Stimulated activated CD8-positive, alpha-beta memory T cell treated with anti-CD3 and anti-CD28 coated beads, Interleukin-2, amount 100 ng/mL, for 1 hour (primary cell): ENCODE results near the gene RASD1.
"Not testable (repeated sequence)": the region's sequence is repeated elsewhere in the genome, so short reads cannot be mapped to it uniquely, and the experiment has no call there.

Experiments
- DNase-seq, 2 donors: peaks; one replicate each; pipeline ENCODE4 v3.0.0-alpha.2; 2020; ENCODE audit warnings: low read depth in 2 of 2

RASD1 gene

DNA sequence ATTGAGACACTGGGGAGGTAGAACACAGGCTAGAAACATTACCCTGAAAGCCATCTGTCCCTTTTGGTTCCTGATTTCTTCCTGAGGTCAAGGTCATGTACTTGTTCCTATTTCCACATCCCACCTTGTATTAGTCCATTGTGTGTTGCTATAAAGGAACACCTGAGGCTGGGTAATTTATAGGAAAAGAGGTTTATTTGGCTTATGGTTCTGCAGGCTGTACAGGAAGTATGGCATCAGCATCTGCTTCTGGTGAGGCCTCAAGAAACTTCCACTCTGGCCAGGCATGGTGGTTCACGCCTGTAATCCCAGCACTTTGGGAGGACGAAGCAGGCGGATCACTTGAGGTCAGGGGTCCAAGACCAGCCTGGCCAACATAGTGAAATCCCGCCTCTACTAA lies 26.8 kb downstream of the RASD1 start:
- no peak for DNase-seq

DNA sequence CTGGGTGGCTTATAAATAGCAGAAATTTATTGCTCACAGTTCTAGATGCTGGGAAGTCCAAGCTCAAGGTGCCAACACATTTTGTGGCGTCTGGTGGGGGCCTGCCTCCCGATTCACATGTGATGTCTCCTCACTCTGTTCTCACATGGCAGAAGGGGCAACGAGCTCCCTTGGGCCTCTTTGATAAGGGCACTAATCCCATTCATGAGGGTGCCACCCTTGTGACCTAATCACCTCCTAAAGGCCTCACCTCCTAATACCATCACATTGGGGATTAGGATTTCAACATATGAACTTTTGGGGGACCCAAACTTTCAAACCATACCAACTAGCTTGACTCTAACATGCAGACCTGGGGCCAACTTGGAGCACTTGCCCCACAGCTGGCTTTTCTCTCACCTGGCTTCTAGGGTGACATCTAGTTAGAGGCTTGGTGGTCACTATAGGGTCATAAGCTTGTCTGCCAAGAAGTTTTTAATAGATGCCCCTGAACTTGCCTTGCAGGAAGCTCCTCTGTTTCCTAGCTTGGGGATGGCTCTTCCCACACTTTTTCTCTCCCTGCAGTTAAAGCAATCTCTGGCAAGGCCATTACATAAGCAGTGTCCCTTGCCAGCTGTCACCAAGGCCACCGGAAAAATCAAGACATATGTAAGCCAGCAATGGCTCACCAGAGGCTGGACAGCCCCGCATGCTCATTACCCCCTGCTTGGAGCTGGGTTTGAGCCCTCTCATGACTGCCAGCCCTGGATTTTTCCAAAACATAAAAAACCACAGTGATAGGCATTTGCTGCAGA lies 27.8 kb downstream of the RASD1 start:
- DNase-seq, result no peak

DNA sequence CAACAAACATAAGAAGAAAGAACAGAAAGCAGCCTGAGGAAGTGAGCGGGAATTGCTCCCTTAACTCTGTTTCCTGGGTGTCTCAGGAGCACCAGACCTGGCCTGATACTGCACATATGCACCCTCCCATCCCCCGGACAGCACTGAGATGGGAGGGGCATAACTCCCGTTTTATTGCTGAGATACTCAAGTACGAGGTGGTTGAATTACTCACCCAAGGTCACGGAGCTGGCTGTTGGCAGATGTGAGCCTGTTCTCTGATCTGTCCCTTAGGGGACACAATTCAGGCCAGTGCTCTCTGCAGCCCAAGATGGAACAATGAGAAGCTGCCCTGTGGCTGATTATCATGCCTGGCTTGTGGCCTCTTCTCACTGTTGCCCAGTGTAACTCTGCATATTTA lies 28.5 kb downstream of the RASD1 start:
- DNase-seq, result no peak

DNA sequence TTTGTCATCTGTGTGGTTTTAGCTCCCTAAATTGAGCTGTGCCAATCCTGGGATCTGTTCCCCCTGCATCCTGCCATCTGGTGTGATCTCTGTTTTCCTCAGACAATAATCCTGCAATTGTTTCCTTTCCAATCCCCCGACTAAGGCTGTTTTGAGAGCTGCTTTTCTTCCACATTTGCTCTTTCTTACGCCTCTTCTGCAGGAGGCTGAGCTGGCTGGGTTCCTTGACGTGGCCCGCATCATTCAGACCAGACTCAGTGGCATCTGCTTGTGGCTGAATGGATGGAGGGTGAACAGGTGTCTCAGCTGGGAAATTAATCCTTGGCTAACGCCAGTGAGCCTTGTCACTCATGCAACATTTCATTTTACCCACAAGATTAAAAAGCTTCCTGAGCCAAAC lies 29.2 kb downstream of the RASD1 start:
- no peak for DNase-seq

DNA sequence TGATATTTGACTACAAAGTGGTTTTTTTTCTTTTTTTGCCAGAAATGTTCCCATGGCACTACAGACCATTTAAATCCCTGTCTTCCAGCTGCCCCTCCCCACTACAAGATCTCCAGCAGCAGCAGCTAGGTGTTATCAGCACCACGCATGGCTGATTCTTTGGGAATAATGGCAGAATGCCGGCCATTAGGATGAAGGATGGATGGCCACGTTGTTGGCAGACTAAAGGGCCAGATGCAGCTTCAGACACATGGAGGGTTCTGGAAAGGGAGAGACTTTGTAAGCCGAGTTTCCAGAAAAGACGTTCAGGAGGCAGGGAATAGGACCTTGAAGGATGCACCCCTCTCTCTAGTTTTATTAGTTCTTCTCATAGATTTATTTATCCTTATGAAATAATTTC lies 29.7 kb downstream of the RASD1 start:
- DNase-seq, result no peak

DNA sequence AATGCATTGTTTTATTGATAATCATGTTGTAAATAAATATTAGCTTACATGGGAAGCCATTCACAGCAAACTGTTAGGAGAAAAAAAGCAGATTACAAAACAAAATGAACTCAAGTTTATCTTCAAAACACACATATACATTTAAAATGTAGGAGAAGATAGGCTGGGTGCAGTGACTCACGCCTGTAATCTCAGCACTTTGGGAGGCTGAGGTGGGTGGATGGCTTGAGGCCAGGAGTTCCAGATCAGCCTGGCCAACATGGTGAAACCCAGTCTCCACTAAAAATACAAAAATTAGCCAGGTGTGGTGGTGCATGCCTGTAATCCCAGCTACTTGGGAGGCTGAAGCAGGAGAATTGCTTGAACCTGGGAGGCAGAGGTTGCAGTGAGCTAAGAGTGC lies 30.3 kb downstream of the RASD1 start:
- not testable (repeated sequence) for DNase-seq

DNA sequence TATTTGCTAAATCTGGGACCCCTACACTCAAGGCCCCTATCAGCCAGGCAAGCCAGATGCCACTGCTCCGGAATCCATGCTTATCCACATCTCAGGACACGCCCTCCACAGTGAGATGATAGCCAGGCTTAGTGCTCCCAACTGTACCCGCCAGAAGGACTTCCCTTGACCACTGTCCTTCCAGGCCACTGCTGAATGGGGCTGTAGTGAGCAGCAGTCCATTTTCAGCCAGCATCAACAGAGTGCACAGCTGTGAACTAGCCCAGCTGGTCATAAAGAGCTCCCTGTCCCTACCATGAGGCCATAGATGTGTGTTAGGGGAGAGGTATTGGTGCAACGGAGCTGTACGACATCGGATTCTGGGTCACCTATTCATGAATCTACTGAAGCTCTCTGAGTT lies 32.4 kb downstream of the RASD1 start:
- no peak for DNase-seq

DNA sequence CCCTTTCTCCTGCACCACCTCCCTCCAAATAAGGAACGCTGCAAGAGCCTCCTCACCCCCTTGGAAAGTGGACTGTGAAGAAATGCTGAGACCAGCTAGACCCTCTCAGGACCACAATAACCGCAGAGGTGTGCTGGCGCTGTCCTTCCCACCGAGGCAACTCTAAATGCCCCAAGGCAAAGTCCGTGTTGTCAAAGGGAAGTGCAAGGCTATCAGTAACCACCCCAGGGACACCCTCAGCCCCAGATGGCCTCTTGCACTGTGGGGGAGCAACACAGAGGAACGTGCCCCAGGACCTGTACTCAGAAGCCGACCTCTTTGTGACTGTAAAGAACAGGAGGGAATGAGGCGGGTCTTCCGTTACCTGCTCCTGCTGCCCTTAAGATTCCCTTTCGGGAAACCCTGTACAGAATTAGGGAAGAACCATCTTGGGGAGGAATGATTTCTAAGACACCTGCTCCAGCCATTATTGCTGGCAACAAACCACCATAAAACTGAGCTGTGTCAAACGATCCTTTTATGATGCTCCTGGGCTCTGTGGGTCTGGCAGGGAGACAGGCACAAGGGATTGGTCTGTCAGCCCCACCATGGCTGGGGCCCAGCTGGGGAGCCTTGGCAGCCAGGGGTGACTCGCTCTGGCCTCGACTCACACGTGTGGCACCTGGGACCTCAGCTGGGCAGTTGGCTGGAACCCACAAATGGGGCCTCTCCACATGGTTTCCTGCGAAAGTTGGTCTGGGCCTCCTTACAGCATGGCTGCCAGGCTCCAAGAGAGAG lies 34.0 kb downstream of the RASD1 start:
- DNase-seq, result no peak

DNA sequence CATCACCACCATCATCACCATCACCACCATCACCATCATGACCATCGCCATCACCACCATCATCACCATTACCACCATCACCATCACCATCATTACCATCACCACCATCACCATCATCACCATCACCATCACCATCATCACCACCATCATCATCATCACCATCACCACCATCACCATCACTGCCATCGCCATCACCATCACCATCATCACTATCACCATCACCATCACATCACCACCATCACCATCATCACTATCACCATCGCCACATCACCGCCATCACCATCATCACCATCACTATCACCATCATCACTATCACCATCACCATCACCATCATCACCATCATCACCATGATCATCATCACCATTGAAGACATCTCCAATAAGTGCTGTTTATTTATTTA lies 36.2 kb downstream of the RASD1 start:
- DNase-seq, result no peak

DNA sequence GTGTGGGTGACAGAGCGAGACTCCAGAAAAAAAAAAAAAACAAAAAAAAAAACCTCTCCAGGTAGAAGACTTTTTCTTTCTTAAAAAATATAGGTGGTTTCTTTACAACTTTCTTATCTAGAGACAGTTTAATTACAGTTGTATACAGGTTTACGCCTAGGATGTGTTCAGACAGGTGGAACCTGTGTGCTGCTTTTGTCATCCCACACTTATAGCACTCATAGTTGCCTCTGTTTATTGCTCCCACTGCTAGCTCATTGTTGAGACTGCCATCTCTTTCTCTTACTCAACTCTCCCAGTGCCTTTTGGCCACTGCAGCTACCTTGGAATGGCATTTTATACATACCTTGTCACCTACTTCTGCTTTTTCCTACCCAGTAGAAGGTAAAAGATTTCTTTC lies 38.5 kb downstream of the RASD1 start:
- no peak for DNase-seq

DNA sequence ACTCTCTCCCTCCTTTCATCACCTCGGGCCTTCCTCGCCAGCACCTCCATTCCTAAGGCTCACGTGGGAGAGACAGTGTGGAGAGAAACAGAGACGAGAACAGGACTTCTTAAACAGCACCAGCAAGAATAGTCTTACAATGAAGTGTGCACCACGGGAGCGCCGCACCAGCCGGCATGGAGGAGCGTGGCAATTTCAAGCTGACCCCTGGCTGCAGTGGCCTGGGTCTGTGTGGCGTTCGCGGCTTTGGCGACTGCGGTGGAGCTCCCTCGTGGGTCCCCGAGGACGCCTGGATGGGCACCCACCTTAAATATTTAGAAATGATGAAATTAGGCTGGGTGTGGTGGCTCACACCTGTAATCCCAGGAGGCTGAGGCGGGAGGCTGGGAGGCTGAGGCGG lies 39.9 kb downstream of the RASD1 start:
- no peak for DNase-seq

DNA sequence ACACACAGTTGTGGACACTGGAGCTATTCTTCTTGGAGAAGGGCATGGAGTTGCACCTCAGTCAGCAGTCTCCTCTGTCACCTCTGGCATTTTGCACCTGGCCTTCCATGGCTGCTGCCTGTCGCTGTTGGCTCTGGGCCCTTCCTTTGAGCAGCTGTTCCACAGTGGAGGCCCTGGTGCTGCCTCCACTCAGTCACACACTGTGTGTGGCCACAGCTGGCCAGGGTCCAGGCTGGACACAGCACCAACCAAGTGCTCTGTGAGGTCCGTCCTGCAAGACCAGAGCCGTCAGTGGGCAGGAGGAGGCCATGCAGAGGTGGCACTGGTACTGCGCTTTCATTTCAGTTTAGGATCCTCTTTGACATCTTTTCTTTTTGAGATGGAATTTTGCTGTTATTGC lies 41.0 kb downstream of the RASD1 start:
- no peak for DNase-seq

DNA sequence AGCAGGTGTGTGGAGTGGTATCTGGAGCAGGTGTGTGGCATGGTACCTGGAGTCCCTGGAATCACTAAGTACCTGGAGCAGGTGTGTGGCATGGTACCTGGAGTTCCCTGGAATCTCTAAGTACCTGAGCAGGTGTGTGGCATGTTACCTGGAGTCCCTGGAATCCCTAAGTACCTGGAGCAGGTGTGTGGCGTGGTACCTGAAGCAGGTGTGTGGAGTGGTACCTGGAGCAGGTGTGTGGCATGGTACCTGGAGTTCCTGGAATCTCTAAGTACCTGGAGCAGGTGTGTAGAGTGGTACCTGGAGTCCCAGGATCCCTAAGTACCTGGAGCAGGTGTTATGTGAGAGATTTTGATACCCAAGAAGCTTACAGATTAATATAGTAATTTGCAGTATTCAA lies 41.5 kb downstream of the RASD1 start:
- not testable (repeated sequence) for DNase-seq

DNA sequence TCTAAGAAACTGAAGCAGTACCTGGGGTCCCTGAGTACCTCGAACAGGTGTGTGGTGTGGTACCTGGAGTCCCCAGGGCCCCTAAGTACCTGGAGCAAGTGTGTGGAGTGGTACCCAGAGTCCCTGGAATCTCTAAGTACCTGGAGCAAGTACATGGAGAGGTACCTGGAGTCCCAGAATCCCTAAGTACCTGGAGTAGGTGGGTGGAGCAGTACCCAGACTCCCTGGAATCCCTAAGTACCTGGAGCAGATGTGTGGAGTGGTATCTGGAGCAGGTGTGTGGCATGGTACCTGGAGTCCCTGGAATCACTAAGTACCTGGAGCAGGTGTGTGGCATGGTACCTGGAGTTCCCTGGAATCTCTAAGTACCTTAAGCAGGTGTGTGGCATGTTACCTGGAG lies 41.9 kb downstream of the RASD1 start:
- DNase-seq, result no peak

DNA sequence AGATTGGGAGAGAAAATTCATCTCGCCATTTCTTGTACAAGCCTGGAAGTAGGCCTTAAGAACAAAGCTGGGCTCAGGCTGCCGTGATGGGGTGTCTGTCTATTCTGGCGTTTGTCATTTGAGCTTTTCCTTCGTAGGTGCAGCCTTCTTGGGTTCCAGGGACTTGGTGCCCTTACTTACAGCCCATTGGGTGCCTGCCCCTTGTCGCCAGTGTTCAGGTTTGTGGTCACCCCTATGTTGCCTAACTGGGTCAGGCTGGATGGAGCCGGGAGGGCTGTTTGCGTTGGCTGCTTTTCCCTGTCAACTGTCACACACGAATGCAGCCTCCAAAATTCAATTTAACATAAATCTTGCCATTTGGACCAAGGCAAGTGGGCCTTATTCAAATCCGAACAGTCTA lies 43.1 kb downstream of the RASD1 start:
- no peak for DNase-seq

DNA sequence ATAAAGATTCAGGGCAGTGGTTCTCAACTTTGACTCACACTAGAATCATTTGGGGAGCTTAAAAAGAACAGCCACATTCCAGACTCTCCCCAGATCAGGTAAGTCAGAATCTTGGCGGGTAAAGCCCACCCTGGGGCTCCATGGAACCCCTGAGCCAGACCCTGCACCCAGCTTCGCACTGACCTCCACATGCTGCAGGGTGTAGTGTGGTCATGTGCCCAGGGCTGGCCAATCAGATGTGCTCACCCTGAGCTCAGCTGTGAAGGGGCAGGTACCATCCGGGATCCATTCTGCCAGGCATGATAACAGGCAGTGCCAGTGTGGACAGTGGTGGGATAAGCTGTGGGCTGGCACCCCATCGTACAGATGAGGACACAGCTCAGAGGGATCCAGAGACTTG lies 47.5 kb downstream of the RASD1 start:
- no peak for DNase-seq

DNA sequence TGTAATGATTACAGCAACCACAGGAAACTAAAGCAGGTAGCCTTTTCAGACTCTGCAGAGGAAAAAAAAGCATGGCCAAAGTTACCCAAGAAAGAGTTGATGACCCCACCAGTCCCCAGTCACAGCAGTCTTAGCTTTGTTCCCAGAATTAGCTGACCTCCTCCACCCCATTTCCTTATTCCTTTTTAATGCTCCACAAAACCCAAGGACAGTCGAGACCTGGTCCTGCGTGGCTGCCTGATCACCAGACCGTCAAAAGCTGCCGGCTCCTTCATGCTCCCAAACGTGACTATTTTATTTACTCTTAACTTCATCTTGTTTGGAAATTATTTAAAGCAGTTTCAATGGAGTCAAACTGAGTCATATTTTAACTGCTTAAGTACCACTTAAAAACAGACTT lies 48.1 kb downstream of the RASD1 start:
- DNase-seq, result no peak

DNA sequence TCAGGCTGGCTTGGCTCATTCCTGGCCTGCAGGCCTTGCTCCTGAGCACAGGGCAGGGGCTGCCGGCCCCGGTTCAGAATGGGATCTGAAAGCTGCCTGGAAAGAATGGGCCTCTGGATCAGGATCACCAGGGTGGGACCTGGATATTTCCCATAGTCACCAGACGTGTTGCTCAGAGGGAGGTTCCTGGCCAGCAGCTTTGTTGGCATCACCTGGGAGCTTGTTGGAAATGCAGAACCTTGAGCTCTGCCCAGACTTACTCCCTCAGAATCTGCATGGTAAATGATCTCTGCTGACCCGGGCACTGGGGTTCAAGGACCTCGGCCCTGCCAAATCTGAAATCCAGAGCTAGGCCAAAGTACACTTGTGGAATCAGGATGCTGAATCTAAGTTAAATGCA lies 48.9 kb downstream of the RASD1 start:
- no peak for DNase-seq

DNA sequence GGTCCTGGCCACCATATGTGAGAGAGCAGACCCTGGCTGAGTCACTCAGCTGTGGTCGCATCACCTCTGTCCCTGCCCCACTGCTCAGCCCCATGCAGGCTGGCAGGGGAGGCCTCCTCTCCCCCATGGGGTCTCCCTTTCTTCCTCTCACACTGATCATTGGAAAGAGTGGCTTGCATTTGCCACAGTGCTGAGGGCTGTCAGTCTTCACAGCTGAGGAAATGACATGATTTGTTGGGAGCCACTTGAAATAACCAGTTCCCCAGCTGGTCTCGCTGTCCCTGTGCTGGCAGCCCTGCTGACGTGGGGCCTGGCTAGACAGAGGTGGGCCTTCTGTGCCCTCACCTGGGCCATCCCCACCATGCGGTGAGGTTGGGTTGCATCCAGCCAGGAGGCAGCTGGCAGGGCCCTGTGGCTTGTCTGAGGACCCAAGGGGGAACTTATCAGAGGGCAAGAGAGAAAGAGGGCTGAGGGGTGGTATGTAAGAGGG lies 49.5 kb downstream of the RASD1 start:
- no peak for DNase-seq

DNA sequence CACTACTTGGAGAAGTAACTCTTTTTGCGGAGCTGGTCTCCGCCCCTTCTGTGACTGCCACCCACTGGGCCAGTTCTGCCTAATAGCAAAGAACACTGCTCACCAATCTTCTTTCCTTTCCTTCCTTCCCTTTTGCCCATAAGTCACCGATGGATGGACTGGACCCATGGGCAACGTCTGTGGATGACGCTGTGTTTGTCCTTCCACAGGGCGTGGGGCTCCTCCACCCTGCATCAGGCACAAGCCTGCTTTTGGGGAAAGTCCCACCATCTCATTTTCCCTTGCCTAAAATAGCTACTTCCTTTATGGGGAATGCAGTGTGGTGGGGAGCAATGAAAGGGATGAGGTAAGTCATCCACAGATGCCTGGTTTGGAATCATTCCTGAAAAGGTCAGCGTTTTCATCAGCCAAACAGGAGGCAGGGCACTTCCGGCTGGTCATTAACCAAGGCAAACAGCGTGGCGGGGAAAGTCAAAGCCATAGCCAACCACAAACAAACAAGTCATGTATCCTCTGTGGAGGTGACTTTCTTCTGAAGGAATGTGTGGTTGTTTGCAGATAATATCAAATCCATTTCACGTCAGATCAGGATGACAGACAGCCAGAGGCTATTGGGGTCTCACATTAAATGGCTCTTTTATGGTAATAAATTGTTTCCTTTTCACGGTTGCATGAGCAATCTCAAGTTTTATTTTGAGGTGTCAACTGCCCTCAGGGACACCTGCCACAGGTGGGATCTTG lies 50.1 kb downstream of the RASD1 start:
- DNase-seq, result no peak

DNA sequence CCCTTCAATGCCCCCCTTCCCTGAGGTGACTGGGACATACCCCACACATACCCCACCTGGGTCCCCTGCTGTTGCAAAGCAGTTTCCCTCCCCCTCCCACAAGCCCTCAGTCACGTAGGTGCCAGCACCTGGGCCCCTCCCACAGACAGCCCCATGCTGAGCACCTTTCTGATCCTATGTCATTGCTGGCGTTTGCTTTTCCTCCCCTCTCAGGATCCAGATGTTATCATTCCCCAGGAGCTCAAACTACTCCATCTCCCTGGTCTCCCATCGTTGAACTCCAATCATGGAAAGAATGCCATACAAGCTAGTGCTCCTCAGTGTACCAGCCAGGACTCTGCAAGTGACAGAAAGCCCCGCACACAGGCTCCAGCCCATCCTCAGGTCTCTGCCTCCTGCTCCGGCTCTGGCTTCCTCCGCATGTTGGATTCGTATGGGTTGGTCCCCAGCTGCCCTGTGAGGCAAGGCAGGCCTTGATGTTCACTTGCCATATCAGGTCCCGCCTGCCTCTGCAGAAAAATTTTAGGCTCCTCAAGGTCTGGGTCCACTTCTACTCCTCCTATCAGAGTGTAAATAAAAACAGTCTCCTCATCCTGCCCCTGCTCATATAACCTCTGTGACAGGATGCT lies 50.8 kb downstream of the RASD1 start:
- no peak for DNase-seq
